Mesenchymal stem cell (in vitro differentiated cells and primary cell): ENCODE results near the gene CD19.
A peak's percentile ranks its signal among the peaks of the same experiment; 100 is the strongest.

Experiments used
- DNase-seq: peaks from one replicate; pipeline ENCODE4 v3.0.0-alpha.2; 2013
- H2AFZ ChIP-seq: one replicate; pipeline ENCODE4 v1.6.1; 2013; ENCODE audit warnings: low read depth, mild to moderate bottlenecking, control low read depth, inconsistent platforms, low read length, moderate library complexity
- H2AK5ac ChIP-seq: 2 replicates; pipeline ENCODE4 v1.6.1; 2013; ENCODE audit warnings: low read length, moderate library complexity, mild to moderate bottlenecking, inconsistent platforms; ENCODE audit not compliant: severe bottlenecking
- H2BK120ac ChIP-seq: one replicate; pipeline ENCODE4 v1.6.1; 2013; ENCODE audit warnings: low read depth, mild to moderate bottlenecking, inconsistent platforms, low read length, moderate library complexity
- H2BK12ac ChIP-seq, 2 experiments: one replicate each; pipeline ENCODE4 v1.6.1; 2013; ENCODE audit warnings: inconsistent platforms in 2 of 2, low read length in 2 of 2, mild to moderate bottlenecking in 2 of 2, moderate library complexity in 2 of 2, control low read depth in 1 of 2
- H2BK15ac ChIP-seq: one replicate; pipeline ENCODE4 v1.6.1; 2013; ENCODE audit warnings: mild to moderate bottlenecking, low read depth, inconsistent platforms; ENCODE audit not compliant: poor library complexity, severe bottlenecking
- H2BK5ac ChIP-seq: 2 replicates; pipeline ENCODE4 v1.6.1; 2013; ENCODE audit warnings: low read depth, mild to moderate bottlenecking, low read length, control low read depth, inconsistent platforms; ENCODE audit not compliant: poor library complexity, severe bottlenecking
- H3K14ac ChIP-seq, 2 experiments: one replicate each; pipeline ENCODE4 v1.6.1; 2013; ENCODE audit warnings: inconsistent platforms in 2 of 2, low read length in 2 of 2, control low read depth in 1 of 2, mild to moderate bottlenecking in 1 of 2, moderate library complexity in 1 of 2
- H3K18ac ChIP-seq, 2 experiments: one replicate each; pipeline ENCODE4 v1.6.1; 2013; ENCODE audit warnings: inconsistent platforms in 2 of 2, low read length in 2 of 2, control low read depth in 1 of 2, low read depth in 1 of 2, mild to moderate bottlenecking in 1 of 2
- H3K23ac ChIP-seq, 2 experiments: one replicate each; pipeline ENCODE4 v1.6.1; 2013; ENCODE audit warnings: inconsistent platforms in 2 of 2, low read length in 2 of 2, mild to moderate bottlenecking in 2 of 2, moderate library complexity in 2 of 2, control low read depth in 1 of 2
- H3K27ac ChIP-seq: 2 replicates; pipeline ENCODE4 v1.5.1; 2013; ENCODE audit warnings: mild to moderate bottlenecking, moderate library complexity, low read length, control low read depth, inconsistent platforms; ENCODE audit not compliant: poor library complexity, severe bottlenecking
- H3K27me3 ChIP-seq, 2 experiments: 2 replicates each; pipeline versions ENCODE4 v1.6.1 to v1.7.0; 2013; ENCODE audit warnings: low read length in 2 of 2, mild to moderate bottlenecking in 2 of 2, moderate library complexity in 2 of 2, control low read depth in 1 of 2, inconsistent platforms in 1 of 2; ENCODE audit not compliant: control insufficient read depth in 1 of 2, insufficient read depth in 1 of 2
- H3K36me3 ChIP-seq, 2 experiments: 2 replicates each; pipeline versions ENCODE4 v1.6.1 to v1.7.0; 2013; ENCODE audit warnings: low read length in 2 of 2, control low read depth in 1 of 2, inconsistent platforms in 1 of 2, low read depth in 1 of 2, mild to moderate bottlenecking in 1 of 2; ENCODE audit not compliant: insufficient read depth in 2 of 2, control insufficient read depth in 1 of 2
- H3K4ac ChIP-seq, 2 experiments: one replicate each; pipeline ENCODE4 v1.6.1; 2013; ENCODE audit warnings: inconsistent platforms in 2 of 2, low read length in 2 of 2, mild to moderate bottlenecking in 2 of 2, moderate library complexity in 2 of 2, control low read depth in 1 of 2, low read depth in 1 of 2
- H3K4me1 ChIP-seq: 2 replicates; pipeline ENCODE4 v1.6.1; 2013; ENCODE audit warnings: low read depth, low read length, control low read depth; ENCODE audit not compliant: control insufficient read depth, insufficient read depth
- H3K4me2 ChIP-seq: 2 replicates; pipeline ENCODE4 v1.6.1; 2013; ENCODE audit warnings: low read length, mild to moderate bottlenecking, inconsistent platforms; ENCODE audit not compliant: poor library complexity, severe bottlenecking
- H3K4me3 ChIP-seq, 2 experiments: 2 replicates each; pipeline versions ENCODE4 v1.5.1 to v1.7.0; 2013; ENCODE audit warnings: low read length in 2 of 2, mild to moderate bottlenecking in 2 of 2, control low read depth in 1 of 2, low read depth in 1 of 2; ENCODE audit not compliant: insufficient read depth in 1 of 2
- H3K79me1 ChIP-seq: replicated peaks from 2 replicates; pipeline ENCODE4 v1.6.1; 2013; ENCODE audit warnings: mild to moderate bottlenecking, control low read depth, low read length, inconsistent platforms; ENCODE audit not compliant: poor library complexity, severe bottlenecking
- H3K9ac ChIP-seq: 2 replicates; pipeline ENCODE4 v1.7.0; 2013; ENCODE audit warnings: mild to moderate bottlenecking, low read length, moderate library complexity
- H3K9me3 ChIP-seq: 2 replicates; pipeline ENCODE4 v1.7.0; 2013; ENCODE audit warnings: mild to moderate bottlenecking, low read length; ENCODE audit not compliant: control insufficient read depth
- H4K8ac ChIP-seq: one replicate; pipeline ENCODE4 v1.6.1; 2013; ENCODE audit warnings: inconsistent platforms, mild to moderate bottlenecking, low read length, moderate library complexity
- H4K91ac ChIP-seq: one replicate; pipeline ENCODE4 v1.6.1; 2013; ENCODE audit warnings: mild to moderate bottlenecking, low read length, inconsistent platforms
- WGBS: methylation state at CpG from one replicate; pipeline ENCODE4 v1.1.7; 2013; ENCODE audit warnings: mixed read lengths; 5-methylcytosine and 5-hydroxymethylcytosine counted together

The CD19 gene

DNA sequence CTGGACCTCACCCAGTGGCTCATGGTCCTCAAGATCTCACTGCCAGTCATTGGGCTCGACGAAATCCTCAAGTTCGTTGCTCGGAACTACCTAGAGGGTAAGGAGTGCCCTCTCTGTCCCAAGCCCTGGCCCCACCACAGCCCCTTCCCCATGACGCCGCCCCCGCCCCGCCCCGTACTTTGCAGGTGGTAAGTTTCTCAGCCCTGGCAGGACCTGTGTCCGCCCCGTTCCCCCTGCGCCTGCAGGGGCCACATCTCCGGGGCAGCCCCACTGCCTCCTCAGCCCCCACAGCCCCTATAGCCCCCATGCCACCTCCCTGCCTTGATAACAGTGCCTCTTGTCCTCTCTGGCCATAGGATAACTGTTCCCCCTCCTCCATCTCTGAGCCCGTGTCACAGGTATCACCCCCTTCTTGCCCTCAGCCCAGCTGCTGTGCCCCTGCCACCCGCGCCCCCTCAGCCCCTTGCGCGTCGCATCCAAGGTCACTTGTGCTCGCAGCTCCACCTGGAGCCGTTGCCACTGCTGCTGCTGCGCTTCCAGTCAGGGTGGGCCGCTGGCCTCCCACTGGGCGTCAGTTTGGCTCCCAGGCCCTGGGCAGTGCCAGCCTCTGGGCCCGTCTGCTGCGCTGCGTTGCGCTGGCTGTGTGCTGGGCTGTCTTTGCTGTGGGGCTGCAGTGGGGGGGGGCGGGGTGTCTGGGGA, 28.3 kb upstream of the CD19 start:
- Histone ChIP-seq H2BK120ac (no peak overlapping the region), H3K4ac (no peak overlapping the region), H2BK15ac (no peak overlapping the region), H3K18ac (no peak overlapping the region), H3K4me2 (no peak overlapping the region), H3K9me3 (no peaks in the 10 kb centered on the region), H3K4me1 (peaks cover 7% of the 10 kb centered on the region), H3K36me3 (peaks cover 5 to 67% of the 10 kb centered on the region in 2 experiments), H2BK5ac (no peak overlapping the region), H4K91ac (no peak overlapping the region), H3K23ac (no peak overlapping the region), H3K14ac (no peak overlapping the region), H3K79me1 (no peaks in the 10 kb centered on the region), H3K27me3 (no peaks in the 10 kb centered on the region), H4K8ac (no peak overlapping the region), H2BK12ac (no peak overlapping the region), H2AFZ (no peak overlapping the region), H3K4me3 (no peak overlapping the region), H3K27ac (no peak overlapping the region), H3K9ac (no peak overlapping the region), H2AK5ac (no peak overlapping the region)
- 96% methylated on average over 28 of the region's 29 CpGs for WGBS
- DNase-seq, result no peak

DNA sequence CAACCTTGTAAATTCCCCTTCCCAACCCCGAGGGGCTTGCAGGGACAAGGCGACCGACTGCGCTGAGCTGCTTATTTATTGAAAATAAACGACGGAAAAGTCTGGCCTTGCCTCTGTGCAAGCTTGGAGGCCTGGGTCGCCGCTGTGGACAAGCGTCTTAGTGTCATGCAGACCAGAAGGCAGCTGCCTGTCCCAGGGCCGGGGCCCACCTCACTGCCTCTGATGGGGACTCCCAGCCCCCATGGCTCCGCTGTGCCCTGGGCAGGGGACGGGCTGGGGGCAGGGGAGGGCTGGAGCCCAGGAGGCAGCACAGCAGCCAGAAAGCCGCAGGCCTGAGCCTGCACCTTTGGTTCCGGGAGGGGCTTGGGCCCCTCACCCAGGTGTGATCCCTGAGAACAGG, 27.4 kb upstream of the CD19 start:
- no peak overlapping the region for H3K27ac ChIP-seq
- peaks cover 8 to 71% of the 10 kb centered on the region in 2 experiments for H3K36me3 ChIP-seq
- no peak overlapping the region for H2BK15ac ChIP-seq
- H3K4ac ChIP-seq, result no peak overlapping the region
- 82% methylated on average over 14 of the region's 14 CpGs for WGBS
- no peak overlapping the region for H2AK5ac ChIP-seq
- no peak overlapping the region for H3K14ac ChIP-seq
- H2BK5ac ChIP-seq, result no peak overlapping the region
- no peaks in the 10 kb centered on the region for H3K27me3 ChIP-seq
- no peak overlapping the region for H3K4me2 ChIP-seq
- H3K9ac ChIP-seq, result no peak overlapping the region
- no peaks in the 10 kb centered on the region for H3K9me3 ChIP-seq
- H2BK12ac ChIP-seq, result no peak overlapping the region
- no peak overlapping the region for H3K23ac ChIP-seq
- no peak overlapping the region for H2AFZ ChIP-seq
- no peak overlapping the region for H2BK120ac ChIP-seq
- no peaks in the 10 kb centered on the region for H3K79me1 ChIP-seq
- H3K4me1 ChIP-seq, result peaks cover 7% of the 10 kb centered on the region
- no peak overlapping the region for H4K91ac ChIP-seq
- H4K8ac ChIP-seq, result no peak overlapping the region
- DNase-seq, result no peak
- H3K4me3 ChIP-seq, result no peak overlapping the region
- no peak overlapping the region for H3K18ac ChIP-seq

GRCh38 chr16:28904828-28905227, 26.9 kb upstream of the CD19 start:
- Histone ChIP-seq H3K27me3 (no peaks in the 10 kb centered on the region), H2BK5ac (no peak overlapping the region), H4K8ac (no peak overlapping the region), H3K4me2 (no peak overlapping the region), H3K36me3 (peaks cover 8 to 73% of the 10 kb centered on the region in 2 experiments), H3K23ac (no peak overlapping the region), H4K91ac (no peak overlapping the region), H3K79me1 (no peaks in the 10 kb centered on the region), H3K4me1 (peaks cover 7% of the 10 kb centered on the region), H3K14ac (no peak overlapping the region), H2BK12ac (no peak overlapping the region), H3K4me3 (no peak overlapping the region), H2BK120ac (no peak overlapping the region), H3K27ac (no peak overlapping the region), H2BK15ac (no peak overlapping the region), H3K18ac (no peak overlapping the region), H3K4ac (no peak overlapping the region), H2AK5ac (no peak overlapping the region), H2AFZ (peak overlapping the region; percentile 16), H3K9ac (no peak overlapping the region), H3K9me3 (no peaks in the 10 kb centered on the region)
- WGBS, result 97% methylated on average over 16 of the region's 16 CpGs
- DNase-seq, result no peak

DNA sequence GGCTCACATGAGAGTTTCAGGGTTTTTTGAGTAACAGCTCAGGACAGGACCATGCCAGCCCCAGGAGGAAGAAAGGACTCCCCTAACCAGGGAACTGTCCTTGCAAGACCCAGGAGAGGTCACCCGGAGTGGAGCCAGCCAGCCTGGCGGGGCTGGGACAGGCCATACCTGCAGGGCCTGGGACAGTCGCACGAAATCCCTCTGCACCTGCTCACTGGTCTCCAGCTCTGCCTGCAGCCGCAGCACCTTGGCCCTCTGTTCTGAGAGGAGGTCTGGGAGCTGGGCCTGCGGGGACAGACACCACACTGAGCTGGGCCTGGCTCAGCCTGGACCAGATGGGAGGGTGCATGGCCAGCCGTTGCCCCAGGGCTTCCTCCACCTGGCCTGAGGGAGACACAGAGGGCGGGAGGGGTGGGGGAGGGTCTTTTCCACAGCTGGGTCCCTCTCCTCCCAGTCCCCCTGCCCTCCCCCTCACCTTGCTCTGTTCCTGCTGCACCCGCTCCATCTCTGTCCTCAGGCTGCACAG, 26.5 kb upstream of the CD19 start:
- H4K91ac ChIP-seq, result no peak overlapping the region
- WGBS, result 91% methylated on average over 6 of the region's 9 CpGs
- peaks cover 5% of the 10 kb centered on the region for H3K4me1 ChIP-seq
- no peak overlapping the region for H2AK5ac ChIP-seq
- H3K27ac ChIP-seq, result no peak overlapping the region
- H2BK5ac ChIP-seq, result no peak overlapping the region
- H2AFZ ChIP-seq, result peak overlapping the region; percentile 16
- H3K4ac ChIP-seq, result no peak overlapping the region
- no peak overlapping the region for H3K18ac ChIP-seq
- H4K8ac ChIP-seq, result no peak overlapping the region
- no peak overlapping the region for H3K14ac ChIP-seq
- no peak overlapping the region for H3K23ac ChIP-seq
- H3K9ac ChIP-seq, result no peak overlapping the region
- H3K4me2 ChIP-seq, result no peak overlapping the region
- no peak overlapping the region for H2BK15ac ChIP-seq
- no peak overlapping the region for H3K4me3 ChIP-seq
- H3K36me3 ChIP-seq, result peaks cover 12 to 73% of the 10 kb centered on the region in 2 experiments
- H3K79me1 ChIP-seq, result no peaks in the 10 kb centered on the region
- DNase-seq, result no peak
- H3K9me3 ChIP-seq, result no peaks in the 10 kb centered on the region
- H2BK120ac ChIP-seq, result no peak overlapping the region
- no peak overlapping the region for H2BK12ac ChIP-seq
- no peaks in the 10 kb centered on the region for H3K27me3 ChIP-seq
